HG03060 (cell line): ENCODE measurements around the gene SH2D3C.

Source experiments
- ATAC-seq: cut with Tn5 transposase; IDR thresholded peaks from one replicate; pipeline ENCODE4 v1.9.1; 2021; ENCODE audit warnings: low read depth, moderate number of reproducible peaks; ENCODE audit not compliant: unreplicated experiment

The SH2D3C gene

GRCh38 chr9:127778280-127779135 is at the start of gene SH2D3C:
TSS of gene SH2D3C (minus strand) at chr9:127778666. CDS start at chr9:127778627, 39 bp downstream.
- ATAC-seq: no peak

- no peak for ATAC-seq
These were observed 47.9 kb upstream of the SH2D3C start for GRCh38 chr9:127826253-127826913.

DNA sequence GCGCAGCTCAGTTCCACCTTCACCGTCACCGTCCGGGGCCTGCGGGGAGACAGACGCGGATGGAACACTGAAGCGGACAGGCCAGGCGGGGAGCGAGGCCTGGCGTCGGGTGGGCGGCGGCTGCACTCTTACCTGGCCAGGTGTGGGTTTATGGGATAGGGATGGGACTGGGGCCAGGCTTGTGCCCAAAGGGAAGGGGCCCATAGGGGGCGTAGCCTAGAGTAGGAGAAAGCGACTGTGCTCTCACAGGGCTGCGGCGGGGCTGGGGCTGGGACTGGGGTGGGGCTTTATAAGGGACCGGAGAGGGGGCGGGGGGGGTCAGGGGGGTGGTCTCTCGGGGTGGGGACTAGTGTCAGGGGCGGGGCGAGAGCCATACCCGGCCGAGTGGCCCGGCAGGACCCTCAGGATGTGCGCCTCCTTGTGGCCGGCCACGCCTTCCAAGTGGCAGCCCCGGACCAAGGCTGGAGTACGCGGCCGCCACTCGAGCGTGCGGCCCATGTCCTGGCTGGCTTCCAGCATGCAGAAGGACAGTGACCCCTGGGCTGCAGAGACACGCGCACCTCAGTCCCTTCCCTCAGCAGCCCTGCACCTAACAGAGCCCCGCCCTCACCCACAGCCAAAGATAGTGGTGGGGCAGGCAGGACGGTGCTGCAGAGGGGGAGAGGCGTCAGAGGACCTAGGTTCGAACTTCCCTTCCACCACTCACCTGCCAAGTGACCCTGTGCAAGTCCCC is 47.0 kb upstream of the SH2D3C start:
- no peak for ATAC-seq

GRCh38 chr9:127822108-127822507 is 43.6 kb upstream of the SH2D3C start:
- no peak for ATAC-seq

- no peak for ATAC-seq
These were observed 40.1 kb upstream of the SH2D3C start for GRCh38 chr9:127818574-127818973.

GRCh38 chr9:127817881-127818434 is 39.5 kb upstream of the SH2D3C start:
- ATAC-seq: no peak

- no peak for ATAC-seq
These were observed 38.3 kb upstream of the SH2D3C start for GRCh38 chr9:127816728-127817127.

DNA sequence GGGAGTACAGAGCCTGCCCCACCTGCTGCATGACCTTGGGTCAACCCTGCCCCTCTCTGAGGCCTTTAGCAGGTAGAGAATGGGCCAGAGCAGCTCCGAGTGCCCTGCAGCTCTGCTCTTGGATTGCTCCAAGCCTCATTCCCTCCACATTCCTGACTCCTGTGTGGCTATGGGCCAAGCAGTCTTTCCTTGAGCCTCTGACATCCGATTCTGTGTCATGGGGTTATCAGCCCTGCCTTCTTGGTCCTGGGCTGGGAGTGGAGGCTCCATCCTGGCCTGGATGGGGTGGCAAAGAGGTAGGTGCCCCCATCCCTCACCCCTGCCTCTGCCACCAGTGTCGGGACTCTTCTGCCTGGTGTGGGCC is 37.9 kb upstream of the SH2D3C start:
- ATAC-seq: no peak

DNA sequence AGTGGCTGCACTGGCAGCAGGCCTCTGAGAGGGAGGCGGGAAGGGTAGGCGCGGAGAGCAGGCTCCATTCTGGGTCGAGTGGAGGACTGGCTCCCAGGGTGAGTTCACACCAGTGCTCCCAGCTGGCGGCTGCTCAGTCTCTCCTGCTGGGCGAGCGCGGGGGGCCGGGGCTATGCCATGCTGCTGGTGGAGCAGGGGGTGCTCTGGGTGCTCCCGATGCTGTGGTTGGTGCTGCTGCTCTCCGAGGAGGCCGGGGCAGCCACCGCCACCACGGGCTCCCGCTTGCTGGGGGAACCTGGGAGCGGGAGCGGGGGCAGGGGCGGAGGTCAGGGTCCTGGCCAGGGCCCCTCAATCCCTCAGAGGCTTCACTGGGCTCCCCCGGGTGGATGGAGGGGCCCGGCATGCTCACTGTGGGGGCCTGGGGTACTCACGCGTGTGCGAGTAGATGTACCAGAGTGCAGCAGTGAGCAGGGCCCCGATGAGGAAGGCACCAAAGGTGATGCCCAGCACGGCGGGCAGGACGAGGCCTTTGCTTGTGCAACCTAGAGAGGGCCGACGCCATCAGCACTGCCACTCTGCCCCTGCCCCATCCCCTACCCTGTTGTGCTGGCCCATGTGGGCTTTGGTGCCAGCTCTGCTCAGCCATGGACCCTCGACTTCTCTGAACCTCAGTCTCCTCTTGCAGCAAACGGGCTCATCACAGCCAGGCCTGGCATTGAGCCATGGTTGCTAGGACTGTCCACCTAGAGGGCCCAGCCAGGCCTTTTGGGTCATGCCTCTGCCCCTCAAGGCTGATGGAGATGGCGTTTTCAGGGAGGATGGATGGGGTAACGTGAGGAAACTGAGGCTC is 37.3 kb upstream of the SH2D3C start:
- ATAC-seq: no peak

DNA sequence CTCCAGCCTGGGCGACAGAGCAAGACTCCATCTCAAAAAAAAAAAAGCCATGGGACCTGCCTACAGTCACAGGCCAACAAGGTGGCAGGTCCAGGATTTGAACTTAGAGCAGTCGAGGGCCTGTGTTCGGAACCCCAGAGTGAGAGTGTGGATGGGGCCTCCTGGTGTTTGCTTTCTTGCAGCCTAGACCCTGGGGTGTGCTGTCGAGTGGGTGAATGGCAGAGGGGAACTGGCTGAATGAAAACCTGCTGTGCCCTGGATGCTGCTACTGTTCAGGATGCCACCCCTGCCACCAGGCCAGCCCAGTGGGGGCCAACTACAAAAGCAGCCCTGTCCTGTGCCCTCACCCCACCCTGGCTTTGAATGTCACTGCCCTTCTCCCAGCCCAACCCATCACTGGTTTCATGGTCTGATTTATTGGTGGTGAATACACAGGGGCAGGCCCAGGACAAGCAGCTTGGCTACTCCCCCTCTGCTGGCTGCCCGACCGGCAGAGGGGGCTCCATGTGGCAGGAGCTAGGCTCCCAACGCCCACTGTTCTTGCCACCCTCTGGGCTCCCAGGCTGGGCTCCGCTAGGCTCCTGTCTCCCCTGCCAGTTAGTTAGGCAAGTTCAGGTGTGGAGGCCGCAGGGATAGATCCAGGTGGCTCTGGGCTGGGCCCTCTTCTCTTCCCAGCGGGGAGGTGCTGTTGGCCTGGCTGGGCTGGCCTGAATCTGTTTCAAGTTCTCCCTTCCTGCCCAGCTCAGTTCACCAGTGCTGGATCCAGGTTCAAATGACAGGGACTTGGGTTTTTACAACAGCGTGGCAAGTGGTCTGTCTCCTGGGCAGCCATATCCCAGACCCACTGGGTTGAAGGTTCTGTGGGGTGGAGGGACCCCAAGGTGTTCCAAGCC is 36.4 kb upstream of the SH2D3C start:
- no peak for ATAC-seq

DNA sequence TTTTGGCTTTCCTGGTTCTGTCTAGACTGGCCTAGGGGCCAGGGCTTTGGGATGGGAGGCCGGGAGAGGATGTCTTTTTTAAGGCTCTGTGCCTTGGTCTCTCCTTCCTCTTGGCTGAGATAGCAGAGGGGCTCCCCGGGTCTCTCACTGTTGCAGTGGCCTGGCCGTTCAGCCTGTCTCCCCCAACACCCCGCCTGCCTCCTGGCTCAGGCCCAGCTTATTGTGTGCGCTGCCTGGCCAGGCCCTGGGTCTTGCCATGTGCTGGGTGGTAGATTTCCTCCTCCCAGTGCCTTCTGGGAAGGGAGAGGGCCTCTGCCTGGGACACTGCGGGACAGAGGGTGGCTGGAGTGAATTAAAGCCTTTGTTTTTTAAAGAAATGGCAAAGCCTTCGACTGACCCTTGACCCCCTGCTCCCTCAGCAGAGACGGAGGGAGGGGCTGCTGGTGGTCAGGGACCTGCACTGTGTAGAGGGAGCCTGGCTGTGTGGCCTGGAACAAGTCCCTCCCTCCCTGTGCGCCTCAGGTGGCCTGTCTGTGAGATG is 35.3 kb upstream of the SH2D3C start:
- no peak for ATAC-seq

DNA sequence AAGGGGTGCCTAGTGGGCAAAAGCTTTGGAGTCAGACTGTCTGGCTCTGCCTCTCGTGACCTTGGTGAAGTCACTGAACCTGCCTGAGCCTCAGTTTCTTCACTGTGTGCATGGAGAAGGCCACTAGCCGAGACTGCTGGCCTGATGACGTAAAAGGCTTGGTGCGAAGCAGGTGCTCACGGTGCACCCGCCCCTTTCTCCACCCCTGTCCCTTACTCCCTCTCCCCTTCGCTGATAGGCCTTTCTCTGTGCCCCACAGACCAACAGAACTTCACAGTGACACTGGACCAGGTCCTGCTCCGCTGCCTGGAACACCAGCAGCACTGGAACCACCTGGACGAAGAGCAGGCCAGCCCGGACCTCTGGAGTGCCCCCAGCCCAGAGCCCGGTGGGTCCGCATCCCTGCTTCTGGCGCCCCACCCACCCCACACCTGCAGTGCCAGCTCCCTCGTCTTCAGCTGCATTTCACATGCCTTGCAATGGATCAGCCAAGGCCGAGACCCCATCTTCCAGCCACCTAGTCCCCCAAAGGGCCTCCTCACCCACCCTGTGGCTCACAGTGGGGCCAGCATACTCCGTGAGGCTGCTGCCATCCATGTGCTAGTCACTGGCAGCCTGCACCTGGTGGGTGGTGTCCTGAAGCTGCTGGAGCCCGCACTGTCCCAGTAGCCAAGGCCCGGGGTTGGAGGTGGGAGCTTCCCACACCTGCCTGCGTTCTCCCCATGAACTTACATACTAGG is 34.6 kb upstream of the SH2D3C start:
- ATAC-seq: no peak

- ATAC-seq: no peak
These were observed 33.5 kb upstream of the SH2D3C start for GRCh38 chr9:127812011-127812410.

GRCh38 chr9:127810378-127811187 is 32.1 kb upstream of the SH2D3C start:
- no peak for ATAC-seq

DNA sequence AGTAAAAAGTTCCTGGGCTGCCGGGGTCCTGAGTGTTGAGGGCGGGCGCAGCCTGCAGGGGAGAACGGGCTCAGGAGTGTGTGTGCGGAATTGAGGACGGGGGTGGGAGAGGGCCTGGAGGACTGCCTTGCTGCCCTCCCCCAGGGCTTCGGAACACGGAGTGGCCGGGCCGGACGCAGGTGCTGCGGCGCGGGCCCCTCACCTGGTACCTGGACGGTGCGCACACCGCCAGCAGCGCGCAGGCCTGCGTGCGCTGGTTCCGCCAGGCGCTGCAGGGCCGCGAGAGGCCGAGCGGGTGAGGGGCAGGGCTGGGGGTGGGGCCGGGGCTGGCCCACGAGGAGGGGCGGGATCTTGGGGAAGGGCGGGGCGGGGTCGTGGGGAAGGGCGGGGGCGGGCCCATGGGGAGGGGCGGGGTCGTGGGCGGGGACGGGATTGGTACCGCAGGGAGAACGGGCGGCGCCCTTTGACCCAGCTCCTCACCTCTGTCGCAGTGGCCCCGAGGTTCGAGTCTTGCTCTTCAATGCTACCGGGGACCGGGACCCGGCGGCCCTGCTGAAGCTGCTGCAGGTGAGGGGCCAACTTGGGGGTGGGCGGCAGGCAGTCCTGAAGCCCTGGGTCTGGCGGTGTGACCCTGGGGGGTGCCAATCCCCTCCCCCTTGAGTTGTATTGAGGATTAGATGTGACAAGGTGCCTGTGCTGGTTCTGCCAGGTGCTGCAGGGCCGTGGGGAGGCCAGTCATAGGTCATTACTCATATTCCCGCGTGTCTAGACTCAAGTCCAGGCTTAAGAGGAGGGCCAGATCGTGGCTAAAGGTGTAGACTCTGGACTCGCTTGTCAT is 31.3 kb upstream of the SH2D3C start:
- no peak for ATAC-seq

DNA sequence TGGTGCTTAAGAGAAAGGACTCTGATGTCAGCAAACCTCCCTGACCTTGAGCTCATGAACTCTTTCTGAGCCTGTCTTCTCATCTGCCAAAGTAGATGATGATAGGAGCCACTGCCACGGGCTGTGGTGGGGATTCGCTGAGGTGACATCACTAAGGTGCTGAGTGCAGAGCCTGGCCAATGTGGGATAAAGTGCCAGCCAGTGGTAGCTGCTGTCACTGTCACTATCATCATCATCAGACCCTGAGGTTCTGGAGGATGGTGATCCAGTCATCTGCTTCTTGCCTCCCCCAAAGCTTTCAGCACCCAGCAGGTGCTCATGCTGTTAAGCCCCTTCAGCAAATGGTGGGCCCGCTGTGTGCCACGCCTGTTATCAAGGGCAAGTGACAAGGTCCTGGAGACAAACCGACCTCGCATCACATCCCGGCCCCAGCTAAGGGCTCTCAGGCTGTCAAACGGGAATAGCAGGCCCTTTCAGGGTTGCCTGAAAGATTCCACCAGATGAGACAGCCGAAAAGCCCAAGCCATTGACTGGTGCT is 30.6 kb upstream of the SH2D3C start:
- ATAC-seq: no peak
